ENCODE measurements around the gene CUX1.

CUX1 gene

GRCh38 chr7:102236102-102236501 lies 418.7 kb downstream of the CUX1 start:
- no peak for DNase-seq (ENCODE audit: low read depth, low spot score)

- no peak for DNase-seq (ENCODE audit: low read depth, low spot score)
Measured at GRCh38 chr7:102236592-102237287, 419.3 kb downstream of the CUX1 start.

- DNase-seq (ENCODE audit: low read depth, low spot score), result no peak
Measured at GRCh38 chr7:102239206-102239820, 421.9 kb downstream of the CUX1 start.

GRCh38 chr7:102241431-102241830 lies 424.0 kb downstream of the CUX1 start:
- DNase-seq (ENCODE audit: low read depth, low spot score), result no peak

GRCh38 chr7:102244601-102245000 lies 427.2 kb downstream of the CUX1 start:
- no peak for DNase-seq (ENCODE audit: low read depth, low spot score)

- no peak for DNase-seq (ENCODE audit: low read depth, low spot score)
Measured at GRCh38 chr7:102248081-102248455, 430.6 kb downstream of the CUX1 start.

GRCh38 chr7:102248456-102249395 lies 431.3 kb downstream of the CUX1 start:
- DNase-seq (ENCODE audit: low read depth, low spot score), result no peak

- DNase-seq (ENCODE audit: low read depth, low spot score), result no peak
Measured at GRCh38 chr7:102251531-102252365, 434.3 kb downstream of the CUX1 start.

- DNase-seq (ENCODE audit: low read depth, low spot score), result no peak
Measured at GRCh38 chr7:102252366-102252982, 435.0 kb downstream of the CUX1 start.

GRCh38 chr7:102253066-102253972 lies 435.9 kb downstream of the CUX1 start:
- no peak for DNase-seq (ENCODE audit: low read depth, low spot score)

GRCh38 chr7:102253973-102254370 lies 436.5 kb downstream of the CUX1 start:
- DNase-seq (ENCODE audit: low read depth, low spot score), result no peak

GRCh38 chr7:102254521-102254920 lies 437.1 kb downstream of the CUX1 start:
- DNase-seq (ENCODE audit: low read depth, low spot score), result no peak

GRCh38 chr7:102255501-102255900 lies 438.1 kb downstream of the CUX1 start:
- no peak for DNase-seq (ENCODE audit: low read depth, low spot score)

- DNase-seq (ENCODE audit: low read depth, low spot score), result no peak
Measured at GRCh38 chr7:102255916-102256315, 438.5 kb downstream of the CUX1 start.

- DNase-seq (ENCODE audit: low read depth, low spot score), result no peak
Measured at GRCh38 chr7:102258073-102258748, 440.8 kb downstream of the CUX1 start.

- no peak for DNase-seq (ENCODE audit: low read depth, low spot score)
Measured at GRCh38 chr7:102258749-102259107, 441.3 kb downstream of the CUX1 start.

GRCh38 chr7:102260856-102261255 lies 443.4 kb downstream of the CUX1 start:
- DNase-seq (ENCODE audit: low read depth, low spot score), result no peak

- DNase-seq (ENCODE audit: low read depth, low spot score), result no peak
Measured at GRCh38 chr7:102261451-102261850, 444.0 kb downstream of the CUX1 start.

- no peak for DNase-seq (ENCODE audit: low read depth, low spot score)
Measured at GRCh38 chr7:102262546-102262945, 445.1 kb downstream of the CUX1 start.

Data from activated CD4-positive, CD25-positive, alpha-beta regulatory T cell treated with anti-CD3 and anti-CD28 coated beads, Interleukin-2, amount 50 U/mL, for 16 hours (primary cell).